DMS153 (cell line): ENCODE data around the gene ZNF638.

Source experiments
- DNase-seq: peaks from one replicate; lab custom pipeline; 2025; lab: John Stamatoyannopoulos, UW

Gene ZNF638

GRCh38 chr2:71455741-71456569 is 124.4 kb downstream of the ZNF638 start:
- peak; percentile 41 for DNase-seq

DNA sequence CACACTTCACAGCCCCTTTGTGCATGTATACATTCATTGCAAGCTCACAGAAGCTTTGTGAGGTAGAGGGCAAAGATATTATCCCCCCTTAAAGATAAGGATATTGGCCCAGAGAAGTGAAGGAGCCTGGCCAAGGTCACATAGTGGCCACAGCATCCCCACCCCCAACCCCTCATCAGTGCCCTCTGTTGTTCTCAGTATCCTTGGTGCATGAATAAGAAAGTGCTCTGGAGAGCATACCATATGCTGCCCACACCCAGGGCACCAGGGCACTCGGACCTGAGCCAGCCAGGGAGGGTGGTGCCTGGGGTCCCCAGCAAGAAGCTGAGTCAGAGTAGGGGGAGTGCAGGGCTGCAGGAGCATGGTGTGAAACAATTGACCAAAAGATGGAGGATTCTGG is 125.0 kb downstream of the ZNF638 start:
- no peak for DNase-seq

DNA sequence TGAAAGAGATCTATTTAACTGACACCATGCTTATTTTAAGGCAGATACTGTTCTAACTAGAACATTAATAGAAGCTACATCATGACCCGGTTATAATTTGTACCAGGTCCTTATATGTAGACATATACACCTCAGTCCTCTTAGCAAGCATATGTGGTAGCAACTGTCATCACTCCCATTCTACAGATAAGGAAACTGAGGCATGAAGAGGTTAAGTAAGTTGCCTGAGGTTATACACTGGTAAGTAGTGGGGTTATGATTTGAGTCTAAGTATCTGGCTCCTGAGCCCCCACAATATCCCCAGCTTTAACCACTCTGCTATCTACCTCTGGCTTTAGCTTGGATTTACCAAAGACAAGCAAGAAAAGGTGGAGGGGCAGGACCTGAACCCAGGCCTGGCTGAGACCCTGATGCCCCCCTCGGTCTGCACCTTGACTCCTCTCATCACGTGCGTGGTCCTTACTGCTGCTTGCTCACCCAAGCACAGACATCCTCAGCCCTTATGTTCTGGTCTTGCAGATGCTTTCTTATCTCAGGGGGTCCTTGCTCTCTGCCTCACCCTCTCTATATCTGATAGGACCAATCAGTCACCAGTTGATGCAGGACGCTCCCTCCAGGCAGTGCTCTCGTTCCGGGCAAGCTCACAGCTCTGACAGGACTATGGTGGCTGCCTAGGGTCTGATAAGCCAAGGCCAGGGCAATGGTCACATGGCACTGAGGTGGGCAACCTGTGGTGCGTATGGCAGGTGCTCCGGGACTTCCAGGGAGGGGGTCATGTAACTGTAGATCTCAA is 125.7 kb downstream of the ZNF638 start:
- DNase-seq = no peak

DNA sequence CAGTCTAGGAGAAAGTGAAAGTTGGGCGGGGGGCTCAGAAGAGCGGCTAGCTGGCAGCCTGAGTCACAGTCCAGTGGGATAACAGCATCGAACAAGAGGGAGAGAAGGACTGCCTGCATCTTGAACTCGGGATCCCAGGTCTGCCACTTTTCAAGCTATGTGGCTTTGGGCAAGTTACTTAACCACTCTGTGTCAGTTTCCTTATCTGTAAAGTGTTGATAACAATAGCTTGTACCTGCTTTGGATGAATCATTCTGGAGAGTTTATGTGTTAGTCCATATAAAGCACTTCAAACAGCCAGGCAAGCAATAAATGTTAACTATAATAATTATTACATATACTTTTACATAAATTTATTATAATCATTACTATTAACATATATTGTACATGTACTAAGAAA is 126.3 kb downstream of the ZNF638 start:
- no peak for DNase-seq

DNA sequence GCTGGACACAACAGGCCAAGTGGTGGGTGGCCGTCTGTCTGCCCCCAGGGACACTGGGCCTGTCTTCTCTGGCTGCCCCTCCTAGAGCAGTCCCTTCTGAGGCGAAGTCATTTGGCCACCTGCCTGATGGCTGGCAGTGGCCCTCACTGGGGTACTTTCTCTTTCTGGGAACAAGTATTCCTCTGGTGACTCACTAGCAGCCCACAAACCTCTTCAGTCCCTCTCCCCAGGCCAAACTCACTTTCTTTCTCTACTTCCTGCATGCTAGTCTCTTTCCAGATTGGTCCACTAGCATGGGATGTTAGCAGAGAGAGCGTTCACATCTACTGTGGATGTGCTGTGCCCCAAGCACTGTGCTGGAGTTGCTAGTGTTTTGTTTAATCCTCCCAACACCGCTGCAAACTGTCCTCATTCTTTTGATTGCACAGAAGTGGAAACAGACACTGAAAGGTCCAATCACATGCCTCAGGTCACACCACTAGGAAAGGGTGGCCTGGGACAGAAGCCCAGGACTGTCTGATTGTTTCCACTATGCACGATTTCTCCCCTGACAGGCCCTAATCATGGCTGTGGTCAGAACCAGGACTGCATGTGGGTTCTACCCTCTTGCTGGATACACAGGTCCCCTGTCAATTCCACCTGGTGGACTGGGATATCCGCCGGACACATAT is 127.0 kb downstream of the ZNF638 start:
- DNase-seq = no peak

DNA sequence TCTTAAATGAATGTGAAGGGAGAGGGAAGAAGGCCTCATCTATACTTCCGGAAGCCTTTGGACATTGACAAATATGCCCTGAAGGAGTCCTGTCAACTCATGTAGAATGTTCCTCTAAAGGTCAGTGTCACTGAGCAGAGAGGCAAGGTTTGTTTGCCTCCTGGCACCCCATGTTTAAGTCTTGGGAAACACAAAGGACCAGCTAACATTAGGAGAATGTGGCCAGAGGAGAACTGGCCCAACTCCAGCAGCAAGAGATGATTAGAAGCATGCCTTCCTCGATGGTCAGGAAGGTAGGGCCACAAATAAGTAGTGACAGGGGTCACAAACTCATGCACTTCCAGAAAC is 127.5 kb downstream of the ZNF638 start:
- no peak for DNase-seq

GRCh38 chr2:71460056-71460455 is 128.5 kb downstream of the ZNF638 start:
- no peak for DNase-seq

- no peak for DNase-seq
Observed at GRCh38 chr2:71460595-71461303, 129.2 kb downstream of the ZNF638 start.

DNA sequence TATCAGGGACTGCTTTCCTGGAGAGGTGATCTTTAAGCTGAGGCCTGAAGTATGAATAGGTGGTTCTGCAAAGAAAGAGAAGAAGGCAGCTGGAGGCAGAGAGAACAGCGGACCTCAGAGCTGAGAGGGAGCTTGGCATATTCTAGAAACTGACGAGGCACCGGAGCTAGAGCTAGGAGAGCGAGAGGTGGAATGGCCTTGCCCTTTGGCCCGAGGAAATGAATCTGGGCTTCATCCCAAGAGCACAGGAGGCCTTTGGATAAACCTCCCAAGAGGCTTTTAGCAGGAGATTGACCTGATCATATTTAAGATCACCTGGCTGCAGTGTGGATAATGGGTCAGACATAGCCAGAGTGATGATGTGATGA is 129.7 kb downstream of the ZNF638 start:
- DNase-seq = no peak

DNA sequence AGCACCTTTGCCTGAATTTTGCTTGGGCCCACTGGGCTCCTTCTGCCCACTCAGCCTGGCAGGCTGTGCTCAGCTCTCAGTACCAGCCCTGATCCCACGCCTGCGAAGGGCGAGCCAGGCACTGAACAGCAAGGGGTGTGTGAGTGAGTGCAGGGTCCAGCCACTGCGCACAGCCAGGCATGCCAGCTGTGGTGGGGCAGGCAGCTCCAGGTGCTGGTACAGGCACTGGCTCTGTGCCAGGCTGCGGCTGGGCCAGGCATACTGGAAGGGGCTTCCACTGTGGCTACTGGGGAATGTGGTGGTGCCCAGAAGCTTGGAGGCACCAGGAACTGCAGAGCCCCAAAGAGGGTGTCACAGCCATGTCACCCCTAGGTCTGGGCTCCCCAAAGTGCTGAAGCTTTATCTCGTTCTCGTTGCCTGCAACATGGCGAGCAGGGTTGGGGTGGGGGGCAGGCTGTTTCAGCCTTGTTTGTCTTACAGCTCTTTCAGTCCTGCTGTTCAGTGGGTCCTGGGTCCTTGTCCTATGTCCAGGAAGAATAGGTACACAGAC is 130.5 kb downstream of the ZNF638 start:
- no peak for DNase-seq

GRCh38 chr2:71462641-71463341 is 131.2 kb downstream of the ZNF638 start:
- no peak for DNase-seq

GRCh38 chr2:71463342-71463654 is 131.7 kb downstream of the ZNF638 start:
- no peak for DNase-seq

DNA sequence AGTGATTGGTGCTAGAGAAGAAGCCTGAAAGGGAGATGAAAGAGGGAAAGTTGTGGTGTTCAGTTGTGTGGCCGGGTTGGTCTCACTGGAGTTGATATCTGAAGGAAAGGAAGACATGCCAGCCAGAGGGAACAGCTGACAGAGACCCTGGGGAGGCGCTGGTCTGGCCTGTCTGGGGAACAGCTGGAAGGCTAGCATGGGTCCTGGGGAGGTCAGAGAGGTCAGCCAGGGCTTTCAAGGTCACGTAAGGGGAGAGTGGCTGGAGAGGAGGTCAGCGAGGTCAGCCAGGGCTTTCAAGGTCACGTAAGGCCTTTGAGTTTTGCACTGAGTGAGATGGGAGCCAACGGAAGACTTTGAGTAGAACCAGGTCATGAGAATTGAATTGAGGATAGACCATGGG is 132.8 kb downstream of the ZNF638 start:
- no peak for DNase-seq

- DNase-seq = no peak
Observed at GRCh38 chr2:71465356-71465755, 133.8 kb downstream of the ZNF638 start.

DNA sequence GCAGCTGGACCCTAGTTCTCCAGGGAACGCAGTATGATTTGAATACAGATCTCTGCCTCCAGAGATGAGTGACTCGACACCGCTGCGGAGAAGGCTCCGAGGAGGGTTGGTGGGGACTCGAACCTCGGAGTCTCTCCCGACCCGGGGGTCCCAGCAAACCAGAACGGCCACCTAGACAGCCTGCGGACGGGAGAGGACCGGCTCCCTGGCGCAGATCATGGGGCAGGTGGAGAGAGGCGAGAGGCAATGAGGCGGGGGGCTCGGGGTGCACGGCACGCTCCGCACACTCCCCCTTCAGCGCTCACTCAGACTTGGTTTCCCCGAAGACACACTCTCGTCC is 134.3 kb downstream of the ZNF638 start:
- DNase-seq = no peak

DNA sequence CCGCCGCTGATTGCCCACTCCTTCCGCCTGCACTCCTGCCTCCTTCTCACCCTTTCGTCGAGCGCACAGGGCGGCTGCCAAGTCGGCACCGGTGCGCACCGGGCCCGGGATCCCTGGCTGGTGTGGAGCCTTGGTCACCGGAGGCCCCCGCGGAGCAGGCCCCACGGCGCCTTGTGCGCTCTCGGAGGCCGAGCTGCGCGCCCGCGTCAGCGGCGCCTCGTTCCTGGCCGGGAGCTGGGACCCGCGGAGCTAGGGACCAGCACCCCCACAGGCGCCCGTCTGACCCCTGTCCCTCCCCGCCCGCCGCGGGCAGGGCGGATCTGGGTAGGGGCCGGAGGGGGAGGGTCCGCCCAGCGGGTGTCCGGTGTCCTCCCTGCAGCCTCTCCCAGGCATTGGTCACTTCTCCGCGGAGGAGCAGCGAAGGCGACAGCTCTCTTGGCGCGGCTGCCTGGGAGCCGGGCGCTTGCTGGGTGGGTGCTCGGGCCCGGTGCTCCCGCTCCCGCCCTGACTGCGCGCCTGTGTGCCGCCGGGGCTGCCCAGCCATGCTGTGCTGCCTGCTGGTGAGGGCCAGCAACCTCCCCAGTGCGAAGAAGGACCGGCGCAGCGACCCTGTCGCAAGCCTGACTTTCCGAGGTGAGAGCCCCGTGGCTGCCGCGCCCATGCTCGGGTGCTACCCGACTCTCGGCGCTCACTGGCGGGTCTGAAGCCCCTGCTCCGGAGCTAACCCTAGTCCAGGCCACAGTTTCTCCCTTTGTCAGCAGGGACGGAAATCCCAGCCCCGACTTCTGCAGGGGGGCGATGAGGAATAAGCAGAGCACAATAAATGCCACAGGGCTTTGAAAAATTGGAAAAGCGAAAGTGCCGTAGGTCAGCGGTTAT is 135.0 kb downstream of the ZNF638 start:
- DNase-seq = no peak

DNA sequence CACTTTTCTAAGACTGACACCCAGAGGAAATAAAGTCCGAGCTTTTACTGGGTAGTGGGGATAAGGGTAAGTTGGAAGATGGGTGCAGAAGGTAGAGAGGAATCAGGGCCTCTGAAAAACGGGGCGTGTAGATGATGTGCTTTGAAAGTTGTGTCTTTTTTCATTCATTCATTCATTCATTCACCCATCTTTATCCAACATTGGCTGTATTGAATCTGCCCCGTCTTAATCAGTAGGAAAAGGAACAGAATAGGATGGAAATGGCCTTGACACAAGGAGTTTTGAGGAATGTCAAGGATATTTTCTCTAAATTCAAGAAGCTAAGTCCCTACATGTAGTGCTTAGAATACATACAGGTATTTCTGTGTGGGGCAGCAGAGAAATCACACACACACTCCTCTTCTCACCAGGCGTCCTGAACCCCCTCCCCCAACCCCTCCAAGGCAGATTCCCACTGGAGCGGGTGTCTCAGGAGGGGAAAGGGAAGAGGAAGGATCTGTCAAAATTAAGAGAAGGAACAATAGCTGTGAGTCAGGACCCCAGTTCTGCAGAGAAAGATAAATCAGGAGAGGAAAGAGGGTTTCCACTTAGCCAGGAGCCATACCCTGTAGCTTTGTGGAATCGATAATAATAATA is 135.7 kb downstream of the ZNF638 start:
- no peak for DNase-seq

- DNase-seq = no peak
Observed at GRCh38 chr2:71468279-71469015, 136.9 kb downstream of the ZNF638 start.
